ENCODE data around the gene PCSK9. TPM values are rescaled to one million over a fixed set of nuclear protein-coding genes. Genes with fewer than 3 reads are reported as not detected.

PCSK9 gene
- total and polyA plus RNA-seq, 9 of the 15 experiments (the other 6 are each of a cell fraction or from before 2014, with no cell fraction given): 3.2 to 58.6 (median 24.7) TPM

GRCh38 chr1:55021942-55022546, 17.3 kb upstream of the PCSK9 start (continued):
- peak; percentile 70; the same call in 1 of the 2 replicates for TF ChIP-seq MTA3 (IDR thresholded peaks at IDR 0.05; ENCODE audit: borderline replicate concordance)
- no peak for TF ChIP-seq PPARD (CRISPR knock-in tag; IDR thresholded peaks at IDR 0.05)
- TF ChIP-seq KAT7 (CRISPR knock-in tag; IDR thresholded peaks at IDR 0.05; ENCODE audit: borderline replicate concordance): no peak
- TF ChIP-seq ZNF830 (CRISPR knock-in tag; IDR thresholded peaks at IDR 0.05): no peak
- no peak for TF ChIP-seq ZNF347 (CRISPR knock-in tag; IDR thresholded peaks at IDR 0.05; ENCODE audit: low read depth)
- no peak for TF ChIP-seq KDM4B (IDR thresholded peaks at IDR 0.05; ENCODE audit: borderline replicate concordance in 2 of 2, low read depth in 1 of 2)
- peak; percentile 50 for TF ChIP-seq L3MBTL2 (IDR thresholded peaks at IDR 0.05)
- TF ChIP-seq PBX2 (CRISPR knock-in tag; IDR thresholded peaks at IDR 0.05; ENCODE audit: low read depth): no peak
- no peak for TF ChIP-seq PBX2 (tag; conservative IDR thresholded peaks at IDR 0.05; ENCODE audit: low read depth)
- no peak for TF ChIP-seq PRPF4 (IDR thresholded peaks at IDR 0.05; ENCODE audit: insufficient read depth, low read depth, low read length, poor library complexity, severe bottlenecking)
- TF ChIP-seq, protein P1, sequence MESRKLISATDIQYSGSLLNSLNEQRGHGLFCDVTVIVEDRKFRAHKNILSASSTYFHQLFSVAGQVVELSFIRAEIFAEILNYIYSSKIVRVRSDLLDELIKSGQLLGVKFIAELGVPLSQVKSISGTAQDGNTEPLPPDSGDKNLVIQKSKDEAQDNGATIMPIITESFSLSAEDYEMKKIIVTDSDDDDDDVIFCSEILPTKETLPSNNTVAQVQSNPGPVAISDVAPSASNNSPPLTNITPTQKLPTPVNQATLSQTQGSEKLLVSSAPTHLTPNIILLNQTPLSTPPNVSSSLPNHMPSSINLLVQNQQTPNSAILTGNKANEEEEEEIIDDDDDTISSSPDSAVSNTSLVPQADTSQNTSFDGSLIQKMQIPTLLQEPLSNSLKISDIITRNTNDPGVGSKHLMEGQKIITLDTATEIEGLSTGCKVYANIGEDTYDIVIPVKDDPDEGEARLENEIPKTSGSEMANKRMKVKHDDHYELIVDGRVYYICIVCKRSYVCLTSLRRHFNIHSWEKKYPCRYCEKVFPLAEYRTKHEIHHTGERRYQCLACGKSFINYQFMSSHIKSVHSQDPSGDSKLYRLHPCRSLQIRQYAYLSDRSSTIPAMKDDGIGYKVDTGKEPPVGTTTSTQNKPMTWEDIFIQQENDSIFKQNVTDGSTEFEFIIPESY (CRISPR knock-in tag; IDR thresholded peaks at IDR 0.05): no peak
- no peak for TF ChIP-seq FOS (IDR thresholded peaks at IDR 0.05; ENCODE audit: extremely low read depth, insufficient read length)
- TF ChIP-seq AFF1 (IDR thresholded peaks at IDR 0.05; ENCODE audit: low read depth in 1 of 2, partially characterized antibody in 2 of 2): no peak
- TF ChIP-seq HCFC1 (IDR thresholded peaks at IDR 0.05; ENCODE audit: low read depth, low read length): 0 out of 2 replicates have a peak, but pooled peaks have one; percentile 23
- no peak for TF ChIP-seq CHD4 (IDR thresholded peaks at IDR 0.05; ENCODE audit: insufficient read depth, insufficient replicate concordance, low read depth, low read length, poor library complexity, severe bottlenecking)
- TF ChIP-seq CBFA2T2 (conservative IDR thresholded peaks at IDR 0.05): no peak
- peak; percentile 39 to 55; a peak in 2 of 4 replicates for TF ChIP-seq KDM1A (IDR thresholded peaks at IDR 0.05)
- no peak for TF ChIP-seq ZZZ3 (IDR thresholded peaks at IDR 0.05)
- no peak for TF ChIP-seq POLR2AphosphoS2 (IDR thresholded peaks at IDR 0.05; ENCODE audit: low read length)
